Nucleus accumbens (tissue), 56 donors: Measurements from ENCODE around the gene BPI.
"Not testable (repeated sequence)": the region's sequence is repeated elsewhere in the genome, so short reads cannot be mapped to it uniquely, and the experiment has no call there.

Experiments
- DNase-seq, 56 donors: peaks; one replicate each; lab custom pipeline; 2025; lab: John Stamatoyannopoulos, UW

Gene BPI

GRCh38 chr20:38354227-38354626, 50.3 kb downstream of the BPI start:
- DNase-seq, result no peak

- DNase-seq, result peak in 31 of 56 donors; percentile 5 to 72 (median 32)
Observed at GRCh38 chr20:38355161-38356012, 51.4 kb downstream of the BPI start.

- DNase-seq, result no peak
Observed at GRCh38 chr20:38357653-38358207, 53.8 kb downstream of the BPI start.

GRCh38 chr20:38358556-38358955, 54.6 kb downstream of the BPI start:
- no peak for DNase-seq

GRCh38 chr20:38363004-38363747, 59.2 kb downstream of the BPI start:
- DNase-seq, result no peak

GRCh38 chr20:38369389-38369788, 65.4 kb downstream of the BPI start:
- DNase-seq, result no peak

GRCh38 chr20:38372806-38373205, 68.8 kb downstream of the BPI start:
- no peak for DNase-seq

- no peak for DNase-seq
Observed at GRCh38 chr20:38373231-38373867, 69.4 kb downstream of the BPI start.

GRCh38 chr20:38373898-38374297, 69.9 kb downstream of the BPI start:
- no peak for DNase-seq

- peak in 6 of 56 donors; percentile 4 to 16 (median 8) for DNase-seq
Observed at GRCh38 chr20:38377039-38377685, 73.2 kb downstream of the BPI start.

- DNase-seq, result not testable (repeated sequence)
Observed at GRCh38 chr20:38377838-38378237, 73.9 kb downstream of the BPI start.

- DNase-seq, result no peak
Observed at GRCh38 chr20:38383147-38383546, 79.2 kb downstream of the BPI start.

- no peak for DNase-seq
Observed at GRCh38 chr20:38386004-38386403, 82.0 kb downstream of the BPI start.

- DNase-seq, result no peak
Observed at GRCh38 chr20:38386851-38387250, 82.9 kb downstream of the BPI start.
